HG03280 (cell line): ENCODE data around the gene SUCLG2.

ENCODE experiments used
- ATAC-seq: cut with Tn5 transposase; IDR thresholded peaks from one replicate; pipeline ENCODE4 v1.9.1; 2021; ENCODE audit warnings: mild to moderate bottlenecking, moderate library complexity; ENCODE audit not compliant: unreplicated experiment

SUCLG2 gene, protein sequence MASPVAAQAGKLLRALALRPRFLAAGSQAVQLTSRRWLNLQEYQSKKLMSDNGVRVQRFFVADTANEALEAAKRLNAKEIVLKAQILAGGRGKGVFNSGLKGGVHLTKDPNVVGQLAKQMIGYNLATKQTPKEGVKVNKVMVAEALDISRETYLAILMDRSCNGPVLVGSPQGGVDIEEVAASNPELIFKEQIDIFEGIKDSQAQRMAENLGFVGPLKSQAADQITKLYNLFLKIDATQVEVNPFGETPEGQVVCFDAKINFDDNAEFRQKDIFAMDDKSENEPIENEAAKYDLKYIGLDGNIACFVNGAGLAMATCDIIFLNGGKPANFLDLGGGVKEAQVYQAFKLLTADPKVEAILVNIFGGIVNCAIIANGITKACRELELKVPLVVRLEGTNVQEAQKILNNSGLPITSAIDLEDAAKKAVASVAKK

DNA sequence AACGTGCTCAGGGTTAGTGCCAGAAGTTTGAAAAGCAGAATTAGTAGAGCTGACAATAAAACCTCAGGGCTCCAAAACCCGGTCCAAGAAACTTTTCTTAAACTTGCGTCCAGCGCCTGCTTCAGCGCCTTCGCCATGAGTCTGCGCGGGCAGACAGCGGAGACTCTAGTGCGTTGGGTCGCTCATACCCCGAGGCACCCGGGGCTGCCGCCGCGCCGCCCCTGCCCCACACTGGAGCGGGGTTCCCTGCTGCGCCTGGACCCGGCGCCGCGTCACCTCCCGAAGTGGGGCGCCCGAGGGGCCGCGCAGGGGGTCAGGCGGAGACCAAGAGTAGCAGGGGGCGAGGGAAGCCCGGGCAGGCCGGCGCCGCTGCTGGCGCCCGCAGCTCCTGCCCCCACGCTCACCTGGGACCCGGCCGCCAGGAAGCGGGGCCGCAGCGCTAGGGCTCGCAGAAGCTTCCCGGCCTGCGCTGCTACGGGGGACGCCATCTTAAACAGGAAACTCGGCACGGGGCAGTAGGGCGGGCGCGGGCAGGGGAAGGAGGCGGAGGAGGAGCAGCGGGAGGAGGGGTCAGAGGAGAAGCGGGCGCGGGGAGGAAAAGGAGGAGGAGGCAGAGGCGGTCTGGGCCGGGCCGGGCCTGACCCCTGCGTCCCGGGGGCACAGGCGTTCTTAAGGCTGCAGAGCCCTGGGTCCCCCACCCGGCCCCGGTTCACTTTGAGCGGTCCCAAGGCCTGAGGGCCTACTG, at the start of gene SUCLG2:
TSS of gene SUCLG2 (minus strand) at position 514 of the 745 bp plus-strand sequence. CDS start at position 488, 26 bp downstream.
- peak; percentile 83 for ATAC-seq

DNA sequence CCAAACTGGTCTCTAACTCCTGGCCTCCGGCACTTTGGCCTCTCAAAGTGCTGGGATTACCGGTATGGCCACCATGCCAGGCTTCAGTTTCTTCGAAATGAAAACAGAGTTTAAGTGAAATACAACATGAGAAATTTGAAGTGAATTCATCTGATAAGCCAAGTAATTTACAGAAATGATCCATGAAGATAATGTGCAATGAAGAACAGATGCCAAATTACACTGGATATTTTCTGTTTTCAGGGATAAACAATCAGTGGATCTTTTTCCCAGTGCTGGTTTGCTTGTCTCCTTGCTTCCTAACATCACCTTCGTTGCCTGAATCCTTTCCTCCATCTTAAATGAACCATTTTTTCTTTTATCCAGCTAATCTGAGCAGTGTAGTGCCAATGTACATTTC, 46.2 kb upstream of the SUCLG2 start:
- no peak for ATAC-seq

DNA sequence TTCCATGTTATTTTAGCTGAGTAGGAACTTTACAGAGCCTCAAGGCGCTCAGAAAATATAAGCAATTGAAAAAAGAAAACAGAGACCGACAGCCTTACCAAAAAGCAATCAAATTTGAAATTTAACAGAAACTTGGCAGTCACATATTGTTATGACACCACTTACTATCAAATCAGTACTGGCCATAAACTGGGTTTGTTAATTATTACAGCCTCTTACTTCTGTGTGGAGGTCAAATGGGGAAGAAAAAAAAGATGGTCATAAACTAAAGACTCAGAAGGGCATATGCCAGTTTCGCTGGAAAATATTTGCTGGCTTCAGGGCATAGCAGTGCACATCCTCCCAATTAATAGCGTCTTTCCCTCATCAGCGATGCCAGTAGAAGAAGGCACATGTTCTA, 45.5 kb upstream of the SUCLG2 start:
- no peak for ATAC-seq

DNA sequence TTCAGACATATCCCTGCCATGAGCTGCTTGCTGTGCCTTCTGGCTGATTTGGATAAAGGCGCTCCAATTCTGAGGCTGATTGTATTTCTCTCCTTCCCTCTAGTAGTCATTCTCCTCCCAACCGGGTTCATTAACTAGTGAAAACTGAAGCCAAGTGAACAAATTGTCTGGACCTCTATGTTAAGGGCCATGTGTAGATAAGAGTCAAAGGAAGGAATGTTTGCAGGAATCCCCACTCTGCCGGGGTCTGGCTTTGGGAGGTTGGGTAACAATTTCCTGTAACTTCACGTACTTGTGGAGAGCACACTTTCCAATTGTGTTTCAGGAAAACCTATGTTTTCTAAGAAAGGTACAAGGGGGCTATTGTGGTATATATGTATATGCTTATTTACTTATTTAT, 38.2 kb upstream of the SUCLG2 start:
- ATAC-seq, result no peak

DNA sequence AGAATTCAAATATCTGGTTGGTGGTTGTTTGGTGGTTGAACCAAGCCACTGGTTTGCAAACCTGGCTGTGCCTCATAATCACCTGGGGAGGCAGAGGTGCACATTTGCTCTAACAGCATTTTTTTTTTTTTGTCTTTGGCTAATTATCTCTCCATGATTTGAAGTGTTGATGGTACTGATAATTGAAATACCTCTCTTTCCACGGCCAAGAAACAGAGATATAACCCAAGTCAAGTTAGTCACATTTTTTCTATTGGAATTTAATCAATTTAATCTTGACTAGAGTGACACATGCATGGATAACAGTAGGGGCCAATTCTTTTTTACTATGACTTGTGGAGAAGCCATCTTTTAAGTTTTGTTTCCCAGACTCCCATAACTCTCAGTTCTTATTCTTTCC, 37.5 kb upstream of the SUCLG2 start:
- ATAC-seq, result no peak

DNA sequence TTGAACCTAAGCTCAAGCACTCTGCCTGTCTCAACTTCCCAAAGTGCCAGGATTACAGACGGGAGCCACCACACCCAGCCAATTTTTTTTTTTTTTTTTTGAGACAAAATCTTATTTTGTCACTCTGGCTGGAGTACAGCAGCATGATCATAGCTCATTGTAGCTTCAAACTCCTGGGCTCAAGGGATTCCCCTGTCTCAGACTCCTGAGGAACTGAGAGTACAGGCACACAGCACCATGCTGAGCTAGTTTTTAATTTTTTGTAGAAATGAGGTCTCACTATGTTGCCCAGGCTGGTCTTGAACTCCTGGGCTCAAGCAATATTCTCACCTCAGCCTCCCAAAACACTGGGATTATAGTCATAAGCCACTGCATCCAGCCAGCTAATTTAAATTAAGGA, 36.8 kb upstream of the SUCLG2 start:
- ATAC-seq, result no peak

DNA sequence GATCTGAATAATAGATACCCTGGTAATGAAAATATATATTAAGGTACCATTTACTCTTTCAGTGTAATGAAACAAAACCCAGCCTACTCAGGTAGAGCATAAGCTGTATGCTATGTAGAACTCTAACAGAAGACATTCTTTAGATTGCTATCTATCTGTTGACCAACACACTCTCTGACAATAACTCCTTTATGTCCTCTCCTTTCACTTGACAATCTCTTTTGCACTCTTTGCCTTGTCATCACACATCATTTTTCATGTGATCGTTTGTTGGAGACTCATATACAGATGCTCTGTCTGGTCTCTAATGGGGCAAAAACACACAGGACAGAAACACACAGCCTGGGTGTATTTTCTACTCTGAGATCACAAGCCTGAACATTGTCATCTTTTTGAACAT, 35.4 kb upstream of the SUCLG2 start:
- no peak for ATAC-seq

DNA sequence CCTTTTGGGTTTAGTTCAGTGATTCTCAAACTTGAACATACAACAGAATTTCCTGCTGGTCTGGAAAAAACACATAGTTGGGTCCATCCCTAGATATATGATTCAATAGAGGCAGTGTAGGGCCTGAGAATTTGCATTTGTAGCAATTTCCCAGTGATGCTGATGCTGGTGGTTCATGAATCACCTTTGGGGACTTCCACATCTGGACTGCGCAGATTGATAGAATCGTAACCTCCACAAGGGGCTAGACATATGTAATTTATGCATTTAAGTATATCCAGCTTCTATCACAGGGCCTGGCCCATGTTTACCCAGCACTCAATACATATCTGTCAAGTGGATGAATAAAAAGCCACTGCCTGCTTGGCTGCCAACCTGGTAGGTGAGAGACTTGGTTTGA, 33.8 kb upstream of the SUCLG2 start:
- no peak for ATAC-seq

DNA sequence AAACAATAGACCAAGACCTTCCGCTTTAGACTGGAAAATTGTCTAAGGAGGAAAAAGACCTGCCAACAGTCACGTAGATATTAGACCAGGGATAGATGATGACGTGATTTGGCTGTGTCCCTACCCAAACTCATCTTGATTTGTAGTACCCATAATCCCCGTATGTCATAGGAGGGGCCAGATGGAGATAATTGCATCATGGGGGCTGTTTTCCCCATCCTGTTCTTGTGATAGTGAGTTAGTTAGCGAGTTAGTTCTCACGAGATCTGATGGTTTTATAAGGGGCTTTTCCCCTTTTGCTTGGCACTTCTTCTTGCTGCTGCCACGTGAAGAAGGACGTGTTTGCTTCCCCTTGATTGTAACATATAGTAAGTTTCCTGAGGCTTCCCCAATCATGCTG, 31.7 kb upstream of the SUCLG2 start:
- ATAC-seq, result no peak

DNA sequence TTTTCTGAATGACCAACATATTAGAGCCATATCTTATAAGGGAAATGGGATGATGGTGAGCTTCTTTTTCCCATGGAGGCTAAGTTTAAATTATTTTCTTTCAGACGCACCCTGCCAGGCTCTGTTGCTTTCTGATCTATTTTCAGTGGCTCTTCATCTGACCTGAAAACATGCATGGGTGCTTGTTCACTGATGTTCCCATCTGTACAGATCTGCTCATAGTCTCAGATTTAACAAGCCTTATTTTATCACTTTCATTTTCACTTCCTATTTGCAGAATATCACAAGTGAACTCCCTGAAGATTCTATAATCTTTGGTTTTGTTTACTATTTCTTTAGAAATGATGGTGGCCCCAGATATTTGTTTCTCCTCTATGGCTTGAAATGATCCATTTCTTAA, 31.1 kb upstream of the SUCLG2 start:
- peak; percentile 99 for ATAC-seq

DNA sequence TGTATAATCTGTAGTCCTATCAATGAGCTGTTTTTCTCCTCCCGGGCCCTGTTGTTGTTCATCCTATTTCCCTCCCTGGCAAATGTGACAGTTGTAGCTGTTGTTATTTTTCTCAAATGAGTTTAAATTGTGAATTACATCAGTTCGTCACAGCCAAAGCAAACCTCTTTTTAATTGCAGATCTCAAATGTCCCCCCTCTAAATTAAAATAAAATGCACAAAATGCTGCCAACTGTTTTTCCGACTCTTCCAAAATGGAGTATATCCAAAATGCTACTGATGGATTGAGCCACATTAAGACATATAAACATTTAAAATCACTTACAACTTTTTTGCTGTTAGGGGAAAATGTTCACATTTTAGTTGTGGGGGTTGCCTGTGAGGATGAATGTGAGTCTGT, 29.8 kb upstream of the SUCLG2 start:
- ATAC-seq, result no peak

DNA sequence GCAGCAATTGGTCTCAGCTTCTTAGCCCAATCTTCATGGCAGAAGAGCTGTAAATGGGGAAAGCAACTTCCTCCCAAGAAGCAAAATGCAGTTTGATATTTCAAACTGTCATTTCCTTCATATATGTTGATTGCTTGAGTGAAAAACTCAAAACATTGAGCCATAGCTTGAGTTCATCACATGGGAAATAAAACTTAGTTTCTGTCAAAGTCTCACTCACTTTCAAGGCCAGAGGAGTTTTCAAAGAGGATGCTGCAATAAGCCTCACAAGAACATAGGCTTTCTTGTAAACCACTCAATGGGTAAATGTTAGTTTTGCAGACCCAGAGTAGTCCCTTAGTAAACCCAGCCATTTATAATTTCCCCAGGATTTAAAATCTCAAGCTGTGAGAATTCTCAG, 29.1 kb upstream of the SUCLG2 start:
- ATAC-seq, result no peak

DNA sequence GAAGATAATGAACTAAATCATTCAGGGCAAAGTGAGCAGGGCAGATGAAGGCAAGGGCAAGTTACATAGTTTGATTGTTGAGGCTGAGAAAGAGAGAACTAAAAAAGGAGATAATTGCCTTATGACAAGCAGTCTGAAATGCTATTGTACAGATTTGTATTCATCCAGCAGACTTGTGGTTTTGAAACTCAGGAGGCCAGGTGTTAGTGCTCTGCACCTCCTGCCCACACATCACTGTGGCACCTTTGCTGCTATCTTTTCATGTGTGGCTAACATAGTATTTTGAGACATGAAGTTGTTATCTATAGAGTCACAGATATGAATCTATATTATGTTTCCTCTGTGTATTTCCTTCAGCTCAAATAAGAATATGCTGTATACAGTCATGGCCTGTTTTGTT, 24.3 kb upstream of the SUCLG2 start:
- peak; percentile 64 for ATAC-seq

DNA sequence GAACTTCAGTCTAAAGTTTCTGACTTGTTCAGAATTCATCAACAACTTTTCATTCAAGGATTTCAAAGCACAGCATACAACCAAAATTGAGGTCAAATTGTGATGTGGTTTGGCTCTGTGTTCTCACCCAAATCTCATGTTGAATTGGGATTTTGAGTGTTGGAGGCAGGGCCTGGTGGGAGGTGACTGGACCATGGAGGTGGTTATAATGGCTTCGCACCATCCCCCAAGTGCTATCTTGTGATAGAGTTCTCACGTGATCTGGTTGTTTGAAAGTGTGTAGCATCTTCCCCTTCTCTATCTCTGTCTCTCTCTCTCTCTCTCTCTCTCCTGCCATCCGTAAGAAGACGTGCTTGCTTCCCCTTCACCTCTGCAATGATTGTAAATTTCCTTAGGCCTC, 19.6 kb upstream of the SUCLG2 start:
- no peak for ATAC-seq

DNA sequence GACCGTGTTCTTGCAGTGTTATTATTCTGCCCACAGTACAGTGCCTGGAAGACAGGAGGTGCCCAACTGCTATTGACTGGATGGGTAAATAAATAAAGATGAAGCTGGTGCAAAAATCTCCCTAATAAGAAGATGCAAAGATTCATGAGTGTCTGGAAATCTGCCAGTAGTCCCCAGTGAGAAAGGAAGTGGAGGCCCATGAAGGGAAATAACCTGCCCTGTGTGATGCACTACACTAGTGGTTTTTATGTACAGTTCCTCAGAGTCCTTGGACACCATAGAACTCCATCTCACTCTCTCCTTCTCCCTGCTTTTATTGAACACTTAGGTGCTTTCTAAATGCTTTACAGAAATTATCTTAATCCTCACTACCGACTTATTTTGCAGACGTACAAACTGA, 8.3 kb upstream of the SUCLG2 start:
- no peak for ATAC-seq

DNA sequence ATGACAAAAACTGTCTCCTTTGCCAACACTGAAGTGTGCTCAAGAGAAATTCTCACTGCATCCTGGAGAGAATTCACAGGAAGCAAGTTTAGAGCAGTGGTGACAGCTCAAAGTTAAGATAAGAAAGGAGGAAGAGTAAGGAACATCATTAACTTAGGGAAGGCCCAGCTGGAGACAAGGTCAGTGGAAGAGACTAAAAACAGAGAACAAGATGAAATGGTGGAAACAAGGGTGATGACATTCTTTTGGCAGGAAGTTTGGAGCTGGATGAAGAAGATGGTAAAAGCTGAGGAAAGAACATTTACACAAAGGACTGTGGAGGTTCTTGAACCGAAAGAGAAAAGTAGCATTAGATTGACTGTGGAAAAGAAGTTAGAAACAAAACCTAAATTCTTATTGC, 6.7 kb upstream of the SUCLG2 start:
- no peak for ATAC-seq

DNA sequence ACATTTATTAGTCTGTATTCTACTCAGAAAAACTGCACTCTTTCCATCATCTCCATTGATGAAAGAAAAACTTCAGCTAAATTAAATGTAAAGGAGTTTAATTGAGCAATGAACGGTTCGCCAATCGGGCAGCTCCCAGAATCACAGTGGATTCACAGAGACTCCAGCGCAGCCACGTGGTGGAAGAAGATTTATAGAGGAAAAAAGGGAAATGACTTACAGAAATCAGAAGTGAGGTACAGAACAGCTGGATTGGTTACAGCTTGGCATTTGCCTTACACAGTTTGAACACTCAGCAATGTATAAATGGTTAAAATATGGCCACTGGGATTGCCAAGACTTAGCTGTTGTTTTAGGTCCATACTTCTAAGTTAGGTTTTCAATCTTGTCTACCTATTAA, 2.8 kb upstream of the SUCLG2 start:
- no peak for ATAC-seq

DNA sequence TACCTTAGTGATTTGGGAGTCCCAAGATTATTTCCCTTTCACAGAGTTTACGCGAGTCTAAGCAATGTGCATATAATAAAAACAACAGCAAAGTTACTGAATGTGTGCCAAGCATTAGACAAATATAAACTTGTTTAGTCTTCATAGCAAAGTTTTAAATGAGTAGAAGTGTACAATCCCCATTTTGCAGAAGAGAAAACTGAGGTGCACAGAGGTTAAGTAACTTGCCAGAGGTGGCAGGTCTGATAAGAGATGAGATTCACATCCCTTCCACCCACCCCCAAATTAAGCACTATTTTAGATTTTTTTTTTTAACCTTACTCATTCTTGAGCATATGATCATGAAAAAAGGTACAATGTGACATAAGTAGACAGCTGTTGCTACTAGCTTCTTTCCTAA, 2.2 kb upstream of the SUCLG2 start:
- ATAC-seq, result no peak

DNA sequence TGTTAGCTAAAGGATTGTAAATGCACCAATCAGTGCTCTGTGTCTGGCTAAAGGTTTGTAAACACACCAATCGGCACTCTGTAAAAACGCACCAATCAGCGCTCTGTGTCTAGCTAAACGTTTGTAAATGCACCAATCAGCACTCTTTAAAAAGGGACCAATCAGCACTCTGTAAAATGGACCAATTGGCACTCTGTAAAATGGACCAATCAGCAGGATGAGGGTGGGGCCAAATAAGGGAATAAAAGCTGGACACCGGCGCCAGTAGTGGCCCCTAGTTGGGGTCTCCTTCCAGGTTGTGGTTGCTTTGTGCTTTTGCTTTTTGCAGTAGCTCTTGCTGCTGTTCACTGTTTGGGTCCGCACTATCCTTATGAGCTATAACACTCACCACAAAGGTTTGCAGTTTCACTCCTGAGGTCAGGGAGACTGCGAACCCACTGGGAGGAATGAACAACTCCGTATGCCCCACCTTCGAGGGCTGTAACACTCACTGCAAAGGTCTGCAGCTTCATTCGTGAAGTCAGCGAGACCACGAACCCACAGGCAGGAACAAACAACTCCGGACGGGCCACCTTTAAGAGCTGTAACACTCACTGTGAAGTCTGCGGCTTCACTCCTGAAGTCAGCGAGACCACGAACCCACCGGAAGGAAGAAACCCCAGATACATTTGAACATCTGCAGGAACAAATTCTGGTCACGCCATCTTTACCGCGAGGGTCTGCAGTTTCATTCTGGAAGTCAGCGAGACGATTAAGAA, 1.1 kb upstream of the SUCLG2 start:
- ATAC-seq, result peak; percentile 34

DNA sequence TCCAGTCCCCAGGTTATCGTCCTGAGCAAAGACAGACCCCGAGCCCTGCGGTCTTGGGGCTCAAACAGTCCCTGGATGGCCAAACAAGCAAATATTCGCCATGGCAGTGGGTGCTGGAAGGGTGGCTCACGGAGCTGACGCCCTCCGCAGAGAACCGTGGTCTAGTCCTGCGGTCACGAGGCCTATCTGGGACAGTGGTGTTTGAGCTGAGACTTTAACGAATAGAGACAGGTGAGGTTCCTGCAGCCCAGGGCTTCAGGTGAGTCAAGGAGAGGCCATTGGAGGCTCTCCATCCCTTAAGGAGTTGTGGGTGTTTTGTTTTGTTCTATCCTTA, 399 bp upstream of the SUCLG2 start:
- ATAC-seq, result peak; percentile 2

DNA sequence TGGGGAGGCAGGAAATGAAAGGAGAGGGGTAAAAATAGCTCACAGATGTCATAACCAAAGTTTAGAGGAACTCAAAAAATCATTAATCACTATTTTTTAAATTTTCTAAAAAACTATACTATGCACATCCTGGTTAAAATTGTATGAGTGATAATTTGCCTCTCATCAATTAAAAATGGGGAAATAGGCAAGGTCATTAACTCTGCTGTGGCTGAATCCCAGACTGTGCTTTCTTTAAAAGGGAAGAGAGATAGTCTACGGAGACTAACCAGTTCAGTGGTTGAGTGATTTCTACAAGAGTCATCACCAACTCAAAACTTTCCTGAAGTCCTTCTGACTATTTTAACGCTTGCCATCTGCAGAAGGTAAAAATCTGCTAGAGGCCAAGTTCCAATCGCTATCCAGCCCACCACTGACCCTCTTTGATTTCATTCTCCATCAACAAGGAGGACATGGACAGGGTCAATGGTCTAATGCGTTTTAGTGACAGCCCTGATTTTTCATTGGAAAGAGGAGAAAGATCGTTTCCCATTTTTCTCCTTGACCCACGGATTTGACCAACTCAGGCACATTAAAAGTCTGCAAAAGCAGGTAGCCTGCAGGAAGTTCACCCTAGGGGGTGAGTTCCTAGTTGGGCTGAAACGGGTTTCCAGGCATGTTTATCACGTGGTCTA, 850 bp downstream of the SUCLG2 start:
- peak; percentile 28 for ATAC-seq
